Astrocyte of the cerebellum (primary cell): Measurements from ENCODE around the gene EFEMP1.

ENCODE experiments used
- DNase-seq: peaks from one replicate; pipeline ENCODE4 v3.0.0-alpha.2; 2011; ENCODE audit warnings: low read depth
- H3K4me3 ChIP-seq: 2 replicates; pipeline ENCODE4 v1.5.1; 2011; ENCODE audit warnings: mild to moderate bottlenecking, low read depth, low read length, moderate library complexity
- in situ Hi-C: cut with HindIII; loops from 2 replicates; pipeline ENCODE4 v1.10.0; 2017; ENCODE audit warnings: low sequenced_read_pairs
- TF ChIP-seq, protein P1 (sequence below): IDR thresholded peaks from 2 replicates; pipeline ENCODE4 v1.5.1; 2012; ENCODE audit warnings: low read length, low read depth, moderate library complexity, mild to moderate bottlenecking; ENCODE audit errors: missing control alignments

The EFEMP1 gene

DNA sequence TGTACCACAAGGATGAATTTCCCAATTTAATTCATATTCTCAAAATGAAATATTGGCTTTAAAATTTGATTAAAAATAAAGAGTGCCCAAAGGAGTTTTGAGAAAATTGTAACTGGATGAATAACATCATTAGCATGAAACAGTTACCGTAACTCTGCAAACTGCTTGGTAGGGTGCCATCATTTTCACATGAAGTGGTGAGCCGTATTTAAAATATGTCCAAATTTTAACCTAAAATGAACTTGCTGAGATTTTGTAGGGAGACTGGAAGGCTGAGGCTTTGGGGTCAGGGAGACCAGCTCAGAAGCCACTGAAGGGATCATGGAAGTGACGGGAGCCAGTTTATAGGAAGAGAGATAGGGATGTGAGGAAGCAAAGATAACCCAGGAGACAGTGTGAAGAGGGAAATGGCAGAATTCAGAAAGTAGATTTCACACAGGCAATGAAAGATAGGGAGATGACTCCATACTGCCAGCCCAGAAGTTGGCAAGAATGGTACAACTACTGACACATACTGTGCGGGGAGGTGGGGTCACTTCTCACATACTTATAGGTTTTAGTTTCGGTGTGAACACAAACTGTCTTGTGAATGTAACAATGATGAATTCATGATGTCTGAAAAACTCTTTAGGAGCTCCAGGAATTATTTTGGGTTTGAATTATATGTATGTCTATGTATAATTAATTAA is 53.8 kb downstream of the EFEMP1 start:
- no peak overlapping the region for H3K4me3 ChIP-seq
- TF ChIP-seq, protein P1, sequence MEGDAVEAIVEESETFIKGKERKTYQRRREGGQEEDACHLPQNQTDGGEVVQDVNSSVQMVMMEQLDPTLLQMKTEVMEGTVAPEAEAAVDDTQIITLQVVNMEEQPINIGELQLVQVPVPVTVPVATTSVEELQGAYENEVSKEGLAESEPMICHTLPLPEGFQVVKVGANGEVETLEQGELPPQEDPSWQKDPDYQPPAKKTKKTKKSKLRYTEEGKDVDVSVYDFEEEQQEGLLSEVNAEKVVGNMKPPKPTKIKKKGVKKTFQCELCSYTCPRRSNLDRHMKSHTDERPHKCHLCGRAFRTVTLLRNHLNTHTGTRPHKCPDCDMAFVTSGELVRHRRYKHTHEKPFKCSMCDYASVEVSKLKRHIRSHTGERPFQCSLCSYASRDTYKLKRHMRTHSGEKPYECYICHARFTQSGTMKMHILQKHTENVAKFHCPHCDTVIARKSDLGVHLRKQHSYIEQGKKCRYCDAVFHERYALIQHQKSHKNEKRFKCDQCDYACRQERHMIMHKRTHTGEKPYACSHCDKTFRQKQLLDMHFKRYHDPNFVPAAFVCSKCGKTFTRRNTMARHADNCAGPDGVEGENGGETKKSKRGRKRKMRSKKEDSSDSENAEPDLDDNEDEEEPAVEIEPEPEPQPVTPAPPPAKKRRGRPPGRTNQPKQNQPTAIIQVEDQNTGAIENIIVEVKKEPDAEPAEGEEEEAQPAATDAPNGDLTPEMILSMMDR, result no peak
- peak; percentile 86 for DNase-seq
- in situ Hi-C loops, result no loop called here

DNA sequence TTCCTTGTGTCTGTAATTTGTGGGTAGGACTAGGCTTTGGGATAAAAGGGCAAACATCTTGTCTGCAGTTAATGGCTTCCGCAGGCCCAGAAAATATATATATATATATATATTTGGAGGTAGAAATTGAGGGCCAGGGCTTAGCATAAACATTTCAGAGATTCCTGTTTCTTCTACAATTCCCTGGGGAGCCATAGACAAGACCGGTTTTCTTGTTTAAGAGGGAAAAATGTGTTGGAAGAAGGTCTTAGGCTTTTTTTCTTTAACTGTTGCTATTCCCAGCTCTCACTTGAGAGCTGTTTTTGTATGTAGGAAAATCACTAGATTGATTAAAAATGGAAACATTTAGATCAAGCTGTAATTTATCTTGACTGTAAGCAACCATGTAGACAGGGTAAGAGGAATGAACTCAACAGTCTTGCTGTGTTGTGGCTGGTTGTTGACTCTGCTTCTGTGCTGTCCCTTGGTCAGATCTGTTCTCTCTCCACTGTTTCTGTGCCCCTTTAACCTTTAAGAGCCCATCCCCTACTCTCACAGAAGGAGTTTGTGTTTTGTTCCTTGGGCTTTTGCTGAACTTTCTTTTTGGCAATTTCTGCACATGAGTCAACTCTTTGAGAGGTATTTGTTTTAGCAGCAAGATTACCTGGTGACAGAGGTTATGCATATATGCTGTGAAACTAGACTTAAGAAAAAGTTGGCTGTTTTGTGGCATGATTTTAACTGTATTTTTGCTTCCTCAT is 58.3 kb downstream of the EFEMP1 start:
- no peak overlapping the region for H3K4me3 ChIP-seq
- in situ Hi-C loops, result no loop called here
- peak; percentile 44 for DNase-seq
- TF ChIP-seq, protein P1, result no peak

DNA sequence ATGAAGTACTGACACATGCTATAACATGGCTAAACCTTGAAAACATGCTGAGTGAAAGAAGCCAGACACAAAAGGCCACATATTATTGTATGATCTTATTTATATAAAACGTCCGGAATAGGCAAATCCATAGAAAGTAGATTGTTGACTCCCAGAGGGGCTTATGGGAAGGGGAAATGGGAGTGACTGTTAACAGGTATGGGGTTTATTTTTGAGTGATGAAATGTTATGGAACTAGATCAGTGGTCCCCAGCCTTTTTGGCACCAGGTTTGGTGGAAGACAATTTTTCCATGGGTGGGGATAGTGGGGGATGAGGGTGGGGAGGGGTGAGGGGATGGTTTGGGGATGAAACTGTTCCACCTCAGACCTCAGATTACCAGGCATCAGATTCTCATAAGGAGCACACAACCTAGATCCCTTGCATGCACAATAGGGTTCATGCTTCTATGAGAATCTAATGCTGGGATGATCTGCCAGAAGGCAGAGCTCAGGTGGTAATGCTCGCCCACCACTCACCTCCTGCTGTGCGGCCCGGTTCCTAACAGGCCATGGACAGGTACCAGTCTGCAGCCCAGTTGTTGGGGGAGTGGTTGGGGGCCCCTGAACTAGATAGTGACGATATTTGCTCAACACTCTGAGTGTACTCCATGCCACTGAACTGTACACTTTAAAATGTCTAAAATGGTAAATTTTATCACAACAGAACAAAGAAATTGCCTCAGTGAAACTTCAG is 59.1 kb downstream of the EFEMP1 start:
- TF ChIP-seq, protein P1, result no peak
- DNase-seq, result no peak
- no peak overlapping the region for H3K4me3 ChIP-seq
- in situ Hi-C loops, result no loop called here

DNA sequence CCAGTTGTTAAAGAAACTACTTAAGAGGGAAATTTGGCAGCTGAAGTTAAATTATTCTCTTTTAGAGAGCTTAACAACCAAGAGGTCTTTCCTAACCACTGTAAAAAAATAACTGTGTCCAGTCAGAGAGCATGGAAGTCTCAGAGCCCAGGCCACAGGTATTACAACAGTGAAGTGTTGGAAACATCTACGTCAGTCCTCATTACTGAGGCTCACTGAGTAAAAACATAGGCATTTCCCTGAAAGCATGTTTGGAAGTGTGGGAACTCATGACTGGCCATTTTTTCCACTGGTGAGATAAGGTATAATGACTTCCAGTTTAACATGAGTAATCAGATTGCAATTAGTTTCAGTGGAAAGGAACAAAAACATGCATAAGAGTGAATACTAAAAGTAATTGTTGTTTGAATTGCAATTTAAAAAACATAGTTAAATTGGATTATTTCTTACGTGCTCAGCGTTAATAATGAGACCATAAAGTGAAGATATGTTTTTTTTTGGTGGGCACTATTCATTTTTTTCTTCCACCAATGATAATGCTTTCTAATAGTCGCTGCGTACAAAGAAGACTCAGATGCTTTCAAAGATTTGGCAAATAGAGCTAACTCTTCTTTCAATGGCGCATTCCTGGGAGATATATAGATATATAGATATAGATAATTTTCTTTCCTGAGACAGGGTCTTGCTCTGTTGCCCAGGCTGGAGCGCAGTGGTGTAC is 60.8 kb downstream of the EFEMP1 start:
- in situ Hi-C loops, result no loop called here
- TF ChIP-seq, protein P1, result no peak
- peak; percentile 99 for DNase-seq
- no peak overlapping the region for H3K4me3 ChIP-seq

DNA sequence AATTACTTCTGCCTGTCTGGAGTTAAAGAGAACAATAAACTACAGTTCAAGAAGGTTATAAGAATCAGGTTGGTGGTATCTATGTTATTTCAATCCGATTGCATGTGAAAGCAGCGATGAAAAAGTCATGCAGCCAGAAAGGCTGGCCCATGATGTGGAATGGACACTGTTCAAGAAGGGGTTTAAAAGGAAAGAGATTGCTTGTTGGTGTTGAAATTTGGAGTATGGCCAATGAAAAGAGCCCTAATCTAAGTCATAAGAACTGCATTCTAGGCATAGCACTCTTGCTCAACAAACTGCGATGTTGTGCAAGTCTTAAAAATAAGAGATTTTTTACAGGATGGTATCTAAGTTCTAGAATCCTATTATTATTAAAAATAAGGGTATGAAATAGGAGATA is 61.3 kb downstream of the EFEMP1 start:
- in situ Hi-C loops, result no loop called here
- DNase-seq, result peak; percentile 89
- TF ChIP-seq, protein P1, result no peak
- no peak overlapping the region for H3K4me3 ChIP-seq

DNA sequence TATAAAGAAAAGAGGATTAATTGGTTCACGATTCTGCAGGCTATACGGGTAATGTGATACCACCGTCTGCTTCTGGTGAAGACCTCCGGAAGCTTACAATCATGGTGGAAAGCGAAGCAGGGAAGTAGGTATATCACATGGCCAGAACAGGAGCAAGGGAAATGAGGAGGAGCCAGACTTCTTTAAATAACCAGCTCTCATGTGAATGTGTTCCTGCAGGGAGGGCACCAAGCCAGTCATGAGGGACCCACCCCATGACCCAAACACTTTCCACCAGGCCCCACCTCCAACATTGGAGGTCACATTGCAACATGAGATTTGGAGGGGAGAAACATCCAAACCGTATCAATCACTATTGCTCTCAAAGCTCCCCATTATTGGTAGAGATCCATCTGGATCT is 61.8 kb downstream of the EFEMP1 start:
- TF ChIP-seq, protein P1, result no peak
- H3K4me3 ChIP-seq, result no peak overlapping the region
- in situ Hi-C loops, result no loop called here
- DNase-seq, result no peak
